Measurements from ENCODE around the gene BAD. TPM values are rescaled to one million over a fixed set of nuclear protein-coding genes. Genes with fewer than 3 reads are reported as not detected.

Gene BAD
- total RNA-seq, 1 experiment from 2014 or later: 23.3 TPM

DNA sequence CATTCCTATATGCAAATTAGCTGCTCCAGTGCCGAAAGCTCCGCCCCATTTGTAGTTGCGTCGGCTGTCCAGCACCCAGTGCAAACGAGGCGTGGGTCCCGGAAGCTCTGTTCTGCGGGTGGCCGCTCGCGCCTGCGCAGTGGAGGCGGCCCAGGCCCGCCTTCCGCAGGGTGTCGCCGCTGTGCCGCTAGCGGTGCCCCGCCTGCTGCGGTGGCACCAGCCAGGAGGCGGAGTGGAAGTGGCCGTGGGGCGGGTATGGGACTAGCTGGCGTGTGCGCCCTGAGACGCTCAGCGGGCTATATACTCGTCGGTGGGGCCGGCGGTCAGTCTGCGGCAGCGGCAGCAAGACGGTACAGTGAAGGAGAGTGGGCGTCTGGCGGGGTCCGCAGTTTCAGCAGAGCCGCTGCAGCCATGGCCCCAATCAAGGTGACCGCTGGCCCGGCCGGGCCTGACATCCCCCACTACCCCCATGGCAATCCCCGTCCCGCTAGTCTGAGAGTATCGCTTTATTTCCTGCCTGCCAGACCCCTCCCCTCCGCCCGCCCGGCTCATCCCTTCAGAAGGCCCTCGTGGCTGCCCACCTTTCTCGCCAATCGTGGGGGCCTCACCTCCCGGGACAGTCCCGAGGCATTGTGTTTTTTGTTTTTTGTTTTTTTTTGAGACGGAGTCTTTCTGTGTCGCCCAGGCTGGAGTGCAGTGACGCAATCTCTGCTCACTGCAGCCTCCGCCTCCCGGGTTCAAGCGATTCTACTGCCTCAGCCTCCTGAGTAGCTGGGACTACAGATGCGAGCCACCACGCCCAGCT is 33.7 kb upstream of the BAD start, which contains the start of gene PRDX5:
PRDX5 (plus strand) TSS at position 161 of the 805 bp plus-strand sequence; CDS start at position 256, 95 bp downstream.
- Histone ChIP-seq H3K4me1 (ENCODE audit: insufficient read depth, low read length) (no peaks in the 10 kb centered on the region), H3K27me3 (ENCODE audit: insufficient read depth, low read length) (no peaks in the 10 kb centered on the region), H4K5ac (ENCODE audit: insufficient read length, low read depth, low read length) (no peak within 1 kb of the TSS), H4K8ac (replicated peaks; ENCODE audit: insufficient read length, low read depth, low read length) (no peak within 1 kb of the TSS), H3K27ac (ENCODE audit: insufficient read length, low read depth, low read length) (peak within 1 kb of the TSS; percentile 79), H3K23ac (ENCODE audit: insufficient read length, low read depth, low read length) (no peak within 1 kb of the TSS), H3T11ph (ENCODE audit: low read length) (no peak within 1 kb of the TSS), H2BK120ac (ENCODE audit: low read depth, low read length, poor library complexity, severe bottlenecking) (no peak within 1 kb of the TSS), H3K4me2 (ENCODE audit: insufficient read depth, insufficient read length, low read length) (peak within 1 kb of the TSS; percentile 65), H2BK20ac (ENCODE audit: low read depth, low read length, poor library complexity, severe bottlenecking) (no peak within 1 kb of the TSS), H3K23me2 (ENCODE audit: insufficient read length, low read depth, low read length, poor library complexity, severe bottlenecking) (peaks cover 3% of the 10 kb centered on the region), H4K91ac (ENCODE audit: insufficient read length, low read depth, low read length) (no peak within 1 kb of the TSS), H3K79me2 (ENCODE audit: insufficient read depth, low read length) (0 out of 2 replicates have a peak, but pooled peaks cover under 1% of the 10 kb centered on the region), H2AK5ac (ENCODE audit: insufficient read length, low read length) (no peak within 1 kb of the TSS), H3K9me3 (ENCODE audit: control insufficient read depth, low read depth, low read length) (no peaks in the 10 kb centered on the region), H3K18ac (ENCODE audit: insufficient read length, low read depth, low read length) (peak within 1 kb of the TSS; percentile 76), H4K20me1 (ENCODE audit: control insufficient read depth, insufficient read depth, insufficient read length) (peaks cover 2% of the 10 kb centered on the region), H3K14ac (ENCODE audit: insufficient read depth, low read length) (peak within 1 kb of the TSS; percentile 77), H3K9ac (ENCODE audit: extremely low read depth, insufficient read length, low read length) (peak within 1 kb of the TSS; percentile 73), H3K56ac (ENCODE audit: insufficient read length, low read depth, low read length) (no peak within 1 kb of the TSS), H3K79me1 (ENCODE audit: insufficient read depth, low read depth, low read length, poor library complexity, severe bottlenecking) (no peaks in the 10 kb centered on the region), H2BK5ac (ENCODE audit: insufficient read length, low read length) (no peak within 1 kb of the TSS), H2BK12ac (ENCODE audit: insufficient read length, low read depth, low read length) (no peak within 1 kb of the TSS), H3K4ac (ENCODE audit: low read depth, low read length) (no peak within 1 kb of the TSS), H2BK15ac (ENCODE audit: low read depth, low read length) (no peak within 1 kb of the TSS), H2AFZ (ENCODE audit: low read length) (peak within 1 kb of the TSS; percentile 43)
- H3K27me3 Mint-ChIP-seq (ENCODE audit: low read depth): no peaks in the 10 kb centered on the region
- H3K27ac Mint-ChIP-seq: peak within 1 kb of the TSS; percentile 99 to 100 (median 99)
- H3K9me3 Mint-ChIP-seq: no peaks in the 10 kb centered on the region
- TF ChIP-seq CTCF (conservative IDR thresholded peaks at IDR 0.05): peak; percentile 32; the same call in 2 of the 3 replicates
- H3K4me1 Mint-ChIP-seq: peaks cover 17 to 18% of the 10 kb centered on the region in 2 experiments
- peak within 1 kb of the TSS; percentile 90 to 93 for H3K4me3 Mint-ChIP-seq
- H3K36me3 Mint-ChIP-seq (ENCODE audit: insufficient read depth in 1 of 3, low read depth in 3 of 3): peaks cover 25 to 45% (median 43%) of the 10 kb centered on the region in 3 experiments; a peak in 6 of 7 replicates
- DNase-seq: peak; percentile 94
- no CpG with 5 or more reads among the region's 61 CpGs for WGBS (ENCODE audit: extremely low coverage, insufficient read length, low lambda C conversion rate)
